Left ventricle myocardium superior (tissue), 1 donor: ENCODE data around the gene NAA40. TPM values are rescaled to one million over a fixed set of nuclear protein-coding genes. Genes with fewer than 3 reads are reported as not detected.

Experiments used
- ATAC-seq: fragments of 200-7000 bp; cut with Tn5 transposase; one replicate; pipeline ENCODE4 v1.9.1; 2020; ENCODE audit warnings: mild to moderate bottlenecking, moderate library complexity
- DNase-seq: peaks from one replicate; pipeline ENCODE4 v3.0.0-alpha.2; 2020
- intact Hi-C: fragments of 100-400 bp; cut with micrococcal nuclease; formaldehyde crosslinking; loops from one replicate; pipeline ENCODE4 v1.11.0; 2022
- total RNA-seq: library from RNA; stranded (reverse); fragmentation: NEBNext Ultra II Directional; extraction: Animal tissue kit (Norgen Biotek cat#: 25700); gene quantifications from one replicate; pipeline ENCODE4 v1.2.1, GENCODE V29; 2021
- donor health status: DM: no; HTN: yes; CAD: no; lungs with severe emphysema.

NAA40 gene
- total RNA-seq, 1 donor from 2014 or later: 26.5 TPM

GRCh38 chr11:63911440-63911839 lies 27.4 kb upstream of the NAA40 start:
- ATAC-seq: no peak
- DNase-seq: peak; percentile 49
- intact Hi-C loops: no loop called here

- DNase-seq: no peak
- intact Hi-C loops: no loop called here
- ATAC-seq: no peak
These were observed 26.9 kb upstream of the NAA40 start for GRCh38 chr11:63911876-63912275.

GRCh38 chr11:63912678-63913077 lies 26.1 kb upstream of the NAA40 start:
- no peak for DNase-seq
- intact Hi-C loops: no loop called here
- ATAC-seq: no peak

- DNase-seq (no peak), ATAC-seq (no peak)
- intact Hi-C loops: no loop called here
These were observed 24.7 kb upstream of the NAA40 start for GRCh38 chr11:63913866-63914830.

GRCh38 chr11:63914896-63915691 lies 23.7 kb upstream of the NAA40 start:
- intact Hi-C loops: no loop called here
- DNase-seq: no peak
- no peak for ATAC-seq

- DNase-seq (peak; percentile 75), ATAC-seq (no peak)
- intact Hi-C loops: no loop called here
These were observed 22.6 kb upstream of the NAA40 start for GRCh38 chr11:63915961-63916836.

- ATAC-seq: peak; percentile 43
- intact Hi-C loops: no loop called here
- DNase-seq: peak; percentile 92
These were observed 21.7 kb upstream of the NAA40 start, which contains the start of gene RCOR2 for GRCh38 chr11:63916837-63917691. Gene RCOR2, minus strand, starts transcription at chr11:63917164. Its CDS starts 708 bp downstream, at chr11:63916456.

GRCh38 chr11:63917692-63918506 lies 20.9 kb upstream of the NAA40 start:
- intact Hi-C loops: no loop called here
- ATAC-seq (peak; percentile 62), DNase-seq (peak; percentile 90)

- no peak for ATAC-seq
- no peak for DNase-seq
- intact Hi-C loops: no loop called here
These were observed 20.2 kb upstream of the NAA40 start for GRCh38 chr11:63918507-63919191.

GRCh38 chr11:63919267-63920125 lies 19.3 kb upstream of the NAA40 start:
- intact Hi-C loops: no loop called here
- DNase-seq (peak; percentile 86), ATAC-seq (peak; percentile 63)

- intact Hi-C loops: no loop called here
- ATAC-seq (peak; percentile 72), DNase-seq (peak; percentile 95)
These were observed 18.5 kb upstream of the NAA40 start for GRCh38 chr11:63920126-63920938.

GRCh38 chr11:63920939-63921417 lies 17.8 kb upstream of the NAA40 start:
- ATAC-seq (no peak), DNase-seq (peak; percentile 65)
- intact Hi-C loops: no loop called here

GRCh38 chr11:63922673-63923192 lies 16.1 kb upstream of the NAA40 start:
- ATAC-seq (no peak), DNase-seq (no peak)
- intact Hi-C loops: no loop called here

- intact Hi-C loops: no loop called here
- ATAC-seq (no peak), DNase-seq (no peak)
These were observed 15.5 kb upstream of the NAA40 start for GRCh38 chr11:63923319-63923718.

GRCh38 chr11:63929616-63930015 lies 9.2 kb upstream of the NAA40 start:
- intact Hi-C loops: no loop called here
- DNase-seq (no peak), ATAC-seq (no peak)
